HG02981 (cell line): Measurements from ENCODE around the gene ERO1B.
A peak's percentile ranks its signal among the peaks of the same experiment; 100 is the strongest.
"Not testable (repeated sequence)": the region's sequence is repeated elsewhere in the genome, so short reads cannot be mapped to it uniquely, and the experiment has no call there.

ENCODE experiments used
- ATAC-seq: cut with Tn5 transposase; IDR thresholded peaks from one replicate; pipeline ENCODE4 v1.9.1; 2021; ENCODE audit warnings: mild to moderate bottlenecking, moderate library complexity; ENCODE audit not compliant: unreplicated experiment

Gene ERO1B

GRCh38 chr1:236281654-236282424, at the start of gene ERO1B:
Gene ERO1B (minus strand): TSS chr1:236281958. CDS start chr1:236281783, 175 bp downstream.
- ATAC-seq = peak; percentile 78

- ATAC-seq = not testable (repeated sequence)
Measured at GRCh38 chr1:236331412-236331811, 49.7 kb upstream of the ERO1B start.

GRCh38 chr1:236326432-236326831, 44.7 kb upstream of the ERO1B start:
- ATAC-seq = no peak

- ATAC-seq = no peak
Measured at GRCh38 chr1:236325567-236325966, 43.8 kb upstream of the ERO1B start.

GRCh38 chr1:236323819-236324411, 42.2 kb upstream of the ERO1B start:
- no peak for ATAC-seq

- ATAC-seq = no peak
Measured at GRCh38 chr1:236322566-236323409, 41.0 kb upstream of the ERO1B start.

GRCh38 chr1:236321101-236321500, 39.3 kb upstream of the ERO1B start:
- no peak for ATAC-seq

GRCh38 chr1:236320671-236321070, 38.9 kb upstream of the ERO1B start:
- ATAC-seq = no peak

GRCh38 chr1:236320214-236320613, 38.5 kb upstream of the ERO1B start:
- no peak for ATAC-seq

GRCh38 chr1:236316437-236316836, 34.7 kb upstream of the ERO1B start:
- ATAC-seq = no peak

- ATAC-seq = no peak
Measured at GRCh38 chr1:236315518-236315917, 33.8 kb upstream of the ERO1B start.

- no peak for ATAC-seq
Measured at GRCh38 chr1:236315092-236315491, 33.3 kb upstream of the ERO1B start.

- not testable (repeated sequence) for ATAC-seq
Measured at GRCh38 chr1:236314050-236314449, 32.3 kb upstream of the ERO1B start.

GRCh38 chr1:236313427-236313826, 31.7 kb upstream of the ERO1B start:
- no peak for ATAC-seq

- ATAC-seq = no peak
Measured at GRCh38 chr1:236311040-236311439, 29.3 kb upstream of the ERO1B start.

- ATAC-seq = no peak
Measured at GRCh38 chr1:236308827-236309226, 27.1 kb upstream of the ERO1B start.

- no peak for ATAC-seq
Measured at GRCh38 chr1:236307435-236307834, 25.7 kb upstream of the ERO1B start.

- no peak for ATAC-seq
Measured at GRCh38 chr1:236304682-236305081, 22.9 kb upstream of the ERO1B start.

- ATAC-seq = no peak
Measured at GRCh38 chr1:236303675-236304074, 21.9 kb upstream of the ERO1B start.

- ATAC-seq = no peak
Measured at GRCh38 chr1:236302941-236303340, 21.2 kb upstream of the ERO1B start.

- ATAC-seq = no peak
Measured at GRCh38 chr1:236301958-236302335, 20.2 kb upstream of the ERO1B start.
